ENCODE measurements around the gene SH3GLB2.
"Not testable (repeated sequence)": the region's sequence is repeated elsewhere in the genome, so short reads cannot be mapped to it uniquely, and the experiment has no call there.

The SH3GLB2 gene

DNA sequence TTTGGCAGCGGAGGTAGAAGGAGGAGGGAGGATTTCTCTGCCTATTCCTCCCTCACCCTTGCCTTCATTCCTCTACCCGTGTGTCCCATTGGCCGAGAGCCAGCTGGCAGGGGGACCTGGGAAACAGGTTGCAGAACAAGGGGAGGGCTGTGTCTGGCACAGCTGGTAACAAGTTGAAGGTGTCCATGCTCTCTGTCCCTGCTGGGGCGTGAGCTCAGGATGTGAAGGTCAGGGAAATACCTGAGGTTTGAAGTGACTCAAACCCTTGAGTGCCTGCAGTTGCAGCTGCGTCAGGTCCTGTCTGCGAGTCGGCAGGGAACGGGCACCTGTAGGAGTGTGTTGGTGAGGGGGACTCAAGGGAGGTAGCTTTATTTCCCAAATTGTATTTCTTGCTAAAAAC, 24.5 kb upstream of the SH3GLB2 start:
- no peak for DNase-seq

DNA sequence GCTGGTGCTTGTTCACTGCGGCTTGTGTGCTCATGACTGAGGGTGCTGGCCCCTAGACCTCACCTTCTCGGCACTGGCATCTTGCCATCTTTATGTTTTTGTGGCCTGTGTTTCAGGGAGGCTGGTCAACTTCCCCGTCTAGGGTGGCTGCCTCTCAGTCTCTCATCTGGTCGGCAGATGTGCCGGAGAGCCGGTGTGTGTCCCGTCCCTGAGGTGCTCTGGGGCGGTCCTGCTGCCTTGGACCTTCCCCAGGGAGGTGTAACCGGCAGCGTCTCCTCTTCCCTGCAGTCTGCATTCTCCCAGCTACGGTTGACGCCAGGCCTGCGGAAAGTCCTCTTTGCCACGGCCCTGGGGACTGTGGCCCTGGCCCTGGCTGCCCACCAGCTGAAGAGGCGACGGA, 13.9 kb upstream of the SH3GLB2 start:
- DNase-seq, result no peak

DNA sequence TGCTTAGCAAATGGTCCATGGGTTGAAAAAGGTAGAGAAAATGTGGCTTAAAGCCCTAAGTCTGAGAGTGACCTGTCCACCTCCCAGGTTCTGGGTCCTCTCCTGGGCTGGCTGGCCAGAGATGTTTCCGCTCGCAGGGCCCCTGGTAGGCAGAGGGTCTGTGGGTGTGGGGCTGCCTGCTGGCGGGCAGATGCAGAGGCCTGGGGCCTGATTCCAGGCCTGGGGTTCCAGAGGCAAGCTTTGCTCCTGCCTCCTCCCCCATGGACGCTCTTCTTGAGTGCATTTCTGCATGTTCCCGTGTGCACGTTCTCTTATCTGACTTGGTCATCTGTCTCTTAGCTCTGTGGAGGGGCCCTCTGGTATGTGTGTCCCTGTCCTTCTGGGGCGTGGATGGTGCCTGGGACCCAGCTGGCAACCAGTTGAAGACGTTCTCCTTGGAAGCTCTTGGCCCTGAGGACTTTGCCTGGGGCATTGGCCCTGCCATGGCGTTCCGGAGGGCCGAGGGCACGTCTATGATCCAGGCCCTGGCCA, 12.0 kb upstream of the SH3GLB2 start:
- DNase-seq, result no peak

DNA sequence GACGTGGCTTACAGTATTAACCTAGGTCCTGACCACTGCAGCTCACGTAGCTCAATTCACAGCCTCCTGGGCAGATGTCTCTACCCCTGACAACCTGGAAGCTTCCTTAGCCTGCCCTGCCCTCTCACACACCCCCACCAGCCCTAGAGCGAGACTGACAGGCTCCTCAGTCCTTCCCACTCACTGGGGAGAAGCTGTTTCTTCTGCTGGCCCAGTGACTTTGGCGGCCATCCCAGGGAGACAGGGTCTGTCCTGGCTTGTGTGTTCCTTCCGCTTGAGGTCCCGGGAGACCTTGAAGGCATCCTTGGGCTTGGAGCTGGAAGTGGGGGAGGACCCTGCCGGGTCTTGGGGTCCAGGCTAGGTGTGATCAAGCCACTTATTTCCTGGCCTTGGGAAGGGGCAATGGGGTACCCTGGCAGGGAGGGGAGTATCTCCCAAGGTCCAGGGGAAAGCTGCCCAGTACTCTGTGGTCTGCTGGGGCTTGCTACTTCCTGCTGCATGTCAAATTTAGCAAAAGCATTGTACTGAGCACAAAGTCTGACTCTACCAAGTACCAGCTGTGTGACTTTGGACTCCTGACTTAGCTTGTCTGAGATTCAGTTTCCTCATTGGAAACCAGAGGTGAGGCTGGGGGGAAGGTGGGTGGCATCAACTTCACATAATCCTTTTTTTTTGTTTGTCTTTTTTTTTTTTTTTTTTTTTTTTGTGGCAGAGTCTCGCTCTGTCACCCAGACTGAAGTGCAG, 10.2 kb upstream of the SH3GLB2 start:
- DNase-seq, result no peak

DNA sequence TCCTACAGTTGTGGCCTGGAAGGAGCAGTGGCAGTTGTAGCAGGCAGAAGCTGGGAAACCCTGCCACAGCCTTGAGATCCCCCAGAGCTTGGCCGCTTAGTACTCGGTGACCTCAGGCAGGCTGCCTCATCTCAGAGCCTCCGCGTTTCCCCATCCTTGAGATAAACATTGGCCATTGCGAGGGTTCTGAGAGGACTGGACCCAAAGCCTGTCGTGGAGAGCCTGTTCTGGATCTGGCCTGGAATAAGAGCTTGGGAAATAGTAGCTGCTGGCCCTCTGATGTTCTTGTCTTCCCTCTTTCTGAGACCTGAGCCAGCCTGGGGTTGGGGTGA, 9.6 kb upstream of the SH3GLB2 start:
- no peak for DNase-seq

DNA sequence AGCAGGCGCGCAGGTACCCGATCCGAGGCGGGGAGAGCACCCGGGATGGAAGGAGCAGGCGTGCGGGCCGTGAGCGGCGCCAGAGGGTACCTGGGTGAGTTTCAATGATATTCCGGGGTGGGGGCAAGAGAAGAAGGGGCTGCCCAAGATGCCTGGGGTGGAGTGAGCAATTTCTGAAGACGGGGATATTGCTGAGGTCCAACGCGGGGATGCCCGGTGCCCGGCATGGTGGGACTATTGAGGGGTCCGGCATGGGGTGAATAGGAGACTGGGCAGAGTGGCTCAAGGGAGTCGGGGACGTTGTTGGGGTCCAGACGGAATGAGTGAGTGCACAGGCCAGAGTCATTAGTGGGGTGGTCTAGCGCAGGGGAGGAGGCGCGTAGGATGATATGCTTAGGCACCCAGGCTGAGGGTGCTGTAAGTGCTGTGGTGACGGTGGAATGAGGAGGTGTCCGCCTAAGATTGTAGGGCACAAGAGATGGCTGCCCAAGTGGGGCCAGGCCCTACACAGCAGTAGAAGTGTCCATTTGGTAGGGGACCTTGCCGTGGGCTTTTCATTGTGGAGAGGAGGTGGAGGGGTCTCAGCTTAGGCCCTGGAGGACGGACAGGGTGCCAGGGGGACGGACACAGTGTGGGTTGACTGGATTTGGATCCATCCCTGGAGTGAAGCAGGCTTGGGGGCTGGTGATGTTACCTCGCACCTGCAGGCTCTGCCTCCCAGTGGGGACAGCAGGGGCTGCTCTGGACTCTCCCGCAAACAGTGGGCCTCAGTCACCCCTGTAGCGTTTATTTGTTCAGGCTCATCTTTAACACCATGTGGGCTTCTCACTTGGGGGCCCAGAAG, 9.0 kb upstream of the SH3GLB2 start:
- DNase-seq, result no peak

DNA sequence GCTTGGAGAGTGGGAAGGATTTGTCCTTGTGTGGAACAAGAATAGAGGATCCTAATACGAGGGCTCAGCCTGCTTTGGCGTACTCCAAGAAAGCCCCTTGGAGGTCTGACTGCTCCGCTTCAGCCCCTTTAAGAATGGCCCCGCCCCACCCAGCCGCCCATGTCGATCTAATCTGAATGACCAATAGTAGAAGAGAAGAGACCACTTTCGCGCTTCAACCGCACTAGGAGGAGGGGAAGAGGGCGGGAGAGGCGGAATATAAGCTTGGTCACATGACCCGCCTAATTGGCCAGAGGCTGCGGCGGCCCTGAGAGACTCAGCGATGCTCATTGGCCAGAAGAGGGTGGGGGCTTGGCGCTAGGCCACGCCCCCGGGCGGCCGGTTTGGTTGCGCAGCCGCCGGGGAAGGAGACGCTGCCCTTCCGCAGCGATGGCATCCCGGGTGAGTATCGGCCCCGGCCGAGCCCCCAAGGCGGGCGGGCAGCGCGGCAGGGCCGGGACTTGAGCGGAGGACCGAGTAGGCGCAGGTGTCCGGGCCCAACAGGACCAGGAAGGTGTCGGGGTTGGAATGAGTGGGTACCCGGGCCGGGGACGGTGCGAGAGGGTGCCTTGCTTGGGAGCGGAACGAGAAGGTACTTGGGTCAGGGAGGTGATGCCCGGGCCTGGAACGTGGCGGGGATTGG, 8.3 kb upstream of the SH3GLB2 start, which contains the start of gene MIGA2:
TSS of gene MIGA2 (plus strand) at position 386 of the 682 bp plus-strand sequence. CDS start 3,969 bp downstream, outside the sequence.
- peak; percentile 98 for DNase-seq

DNA sequence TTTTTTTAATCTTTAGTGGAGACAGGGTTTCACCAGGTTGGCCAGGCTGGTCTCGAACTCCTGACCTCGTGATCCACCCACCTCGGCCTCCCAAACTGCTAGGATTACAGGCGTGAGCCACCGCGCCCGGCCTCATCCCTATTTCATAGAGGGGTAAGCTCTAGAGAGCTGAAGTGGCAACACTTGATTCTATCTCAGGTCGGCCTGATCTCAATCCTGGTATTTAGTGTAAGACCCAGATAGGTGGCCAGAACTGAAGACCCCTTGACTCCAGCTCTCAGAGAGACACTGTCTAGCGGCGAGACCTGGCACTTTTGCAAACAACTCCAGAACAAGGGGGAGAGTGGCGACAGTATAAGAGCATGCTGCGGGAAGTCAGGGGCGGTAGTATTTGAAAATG, 7.7 kb upstream of the SH3GLB2 start:
- not testable (repeated sequence) for DNase-seq

DNA sequence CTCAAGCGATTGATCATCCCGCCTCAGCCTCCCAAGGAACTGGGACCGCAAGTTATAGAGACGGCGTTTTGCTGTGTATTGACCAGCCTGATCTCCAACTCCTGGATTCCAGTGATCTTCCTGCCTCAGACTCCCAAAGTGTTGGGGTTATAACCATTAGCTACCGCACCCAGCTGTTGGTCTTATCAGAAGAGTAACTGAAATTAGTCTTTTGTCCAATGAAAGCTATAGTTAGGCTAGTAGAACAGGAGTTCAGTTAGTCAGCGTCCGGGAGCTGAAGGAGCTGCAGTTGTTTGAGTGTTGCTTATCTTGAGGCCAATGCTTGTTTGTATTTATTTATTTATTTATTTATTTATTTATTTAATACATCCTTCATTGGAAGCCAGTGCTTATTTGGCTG, 5.1 kb upstream of the SH3GLB2 start:
- no peak for DNase-seq

DNA sequence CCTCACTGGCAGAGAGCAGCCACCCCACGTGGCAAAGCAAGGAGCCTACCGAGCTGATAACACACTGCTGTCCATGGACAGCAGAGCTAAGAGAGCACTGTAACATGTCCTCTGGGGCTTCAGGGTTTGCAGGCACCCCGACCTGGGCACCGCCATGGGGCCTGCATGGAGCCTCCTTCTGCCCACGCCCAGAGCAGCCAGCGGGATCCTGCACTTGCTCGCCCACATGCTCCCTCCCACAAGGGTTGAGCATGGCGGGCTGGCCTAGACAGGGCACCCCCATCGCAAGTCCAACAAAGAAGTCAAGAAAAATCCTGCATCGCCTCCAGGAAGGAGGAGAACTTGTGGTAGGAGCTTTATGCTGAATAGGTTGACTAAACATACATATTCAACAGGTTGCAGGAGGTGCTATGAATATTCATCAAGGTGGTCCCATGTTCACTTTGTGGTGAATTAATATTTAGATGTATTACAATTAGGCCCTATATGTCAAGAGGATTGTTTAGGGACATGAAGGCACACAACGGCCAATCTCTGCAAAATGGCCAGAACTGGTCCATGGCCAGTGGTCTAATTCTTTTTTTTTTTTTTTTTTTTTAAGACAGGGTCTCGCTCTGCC, 4.5 kb upstream of the SH3GLB2 start:
- DNase-seq, result no peak

DNA sequence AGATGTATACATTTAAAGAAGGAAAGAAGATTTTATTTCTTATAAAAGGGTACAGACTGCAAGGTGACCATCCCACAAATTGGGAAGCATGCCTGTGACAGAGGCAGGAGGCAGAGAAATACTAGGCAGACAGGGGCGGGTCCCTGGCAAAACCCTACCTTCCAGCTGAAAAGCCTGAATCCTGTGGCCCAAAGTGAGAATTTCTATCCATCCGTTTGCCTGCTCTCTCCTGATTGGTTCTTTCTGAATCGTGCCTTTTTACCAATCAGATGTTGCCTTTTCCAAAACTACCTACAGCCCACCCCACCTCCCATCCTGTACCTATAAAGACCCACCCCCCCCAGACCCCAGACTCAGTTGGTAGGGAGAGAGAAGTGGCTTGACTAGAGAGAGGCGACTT, 3.4 kb upstream of the SH3GLB2 start:
- no peak for DNase-seq

DNA sequence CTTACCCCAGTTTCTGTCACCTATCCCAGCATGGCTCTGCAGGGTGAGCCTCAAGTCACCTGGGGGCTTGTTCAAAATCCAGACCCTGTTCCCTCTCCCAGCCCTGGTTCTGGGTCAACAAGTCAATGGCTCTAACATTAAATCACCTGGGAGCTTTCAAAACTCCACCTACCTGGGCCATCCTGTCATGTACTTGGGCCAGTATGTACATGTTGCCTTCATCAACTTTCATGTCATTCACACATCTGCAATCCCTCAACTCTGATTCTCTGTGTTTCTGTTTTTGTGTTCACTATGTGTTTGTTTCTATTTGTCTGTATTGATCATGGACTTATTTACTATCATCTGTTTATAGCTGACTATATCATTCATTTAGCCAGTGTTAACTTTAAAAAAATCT, 2.1 kb upstream of the SH3GLB2 start:
- DNase-seq, result no peak

DNA sequence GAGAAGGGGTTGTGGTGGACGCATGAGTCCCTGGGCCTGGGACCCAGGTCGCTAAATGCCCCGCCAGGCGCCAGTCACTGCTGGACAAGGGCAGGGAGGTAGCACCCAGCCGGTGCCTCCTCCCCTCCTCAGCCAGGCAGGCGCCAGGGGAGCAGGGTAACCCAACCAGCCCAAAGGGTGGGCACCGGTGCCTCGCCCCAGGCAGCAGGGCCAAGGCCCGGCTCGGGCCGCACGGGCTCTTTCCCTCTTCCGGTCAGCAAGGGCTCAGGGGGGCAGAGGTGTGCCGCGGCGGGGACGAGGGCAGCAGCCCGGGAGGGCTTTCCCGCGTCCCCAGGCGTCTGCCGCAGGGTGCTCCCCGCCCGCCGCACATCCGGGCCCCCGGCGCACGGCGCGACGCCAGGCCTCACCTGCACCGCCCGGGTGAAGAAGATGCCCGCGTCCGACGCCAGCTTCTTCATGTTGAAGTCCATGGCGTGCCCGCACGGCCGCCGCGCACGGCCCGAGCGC, 393 bp downstream of the SH3GLB2 start:
- peak; percentile 71 for DNase-seq

DNA sequence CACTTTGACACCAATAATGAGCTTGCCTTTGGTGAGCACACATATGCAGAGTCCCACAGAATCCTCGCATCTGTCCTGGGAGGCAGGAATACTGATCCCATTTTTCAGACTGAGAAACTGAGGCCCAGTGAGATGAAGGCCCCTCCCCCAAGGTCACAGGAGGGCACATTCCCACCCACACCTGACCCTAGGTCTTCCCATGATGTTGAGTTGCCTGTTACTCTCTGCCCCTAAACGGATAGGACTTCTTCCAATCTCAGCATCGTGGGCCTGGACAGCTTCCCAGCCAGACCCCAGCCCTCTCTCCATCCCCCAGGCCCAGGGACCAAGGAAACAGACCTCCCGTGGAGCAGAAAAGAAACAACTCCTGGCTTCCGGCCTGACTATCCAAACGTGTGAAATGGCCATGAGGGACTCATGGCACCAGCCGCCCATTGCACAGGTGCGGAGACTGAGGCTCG, 877 bp downstream of the SH3GLB2 start:
- DNase-seq, result peak; percentile 25

DNA sequence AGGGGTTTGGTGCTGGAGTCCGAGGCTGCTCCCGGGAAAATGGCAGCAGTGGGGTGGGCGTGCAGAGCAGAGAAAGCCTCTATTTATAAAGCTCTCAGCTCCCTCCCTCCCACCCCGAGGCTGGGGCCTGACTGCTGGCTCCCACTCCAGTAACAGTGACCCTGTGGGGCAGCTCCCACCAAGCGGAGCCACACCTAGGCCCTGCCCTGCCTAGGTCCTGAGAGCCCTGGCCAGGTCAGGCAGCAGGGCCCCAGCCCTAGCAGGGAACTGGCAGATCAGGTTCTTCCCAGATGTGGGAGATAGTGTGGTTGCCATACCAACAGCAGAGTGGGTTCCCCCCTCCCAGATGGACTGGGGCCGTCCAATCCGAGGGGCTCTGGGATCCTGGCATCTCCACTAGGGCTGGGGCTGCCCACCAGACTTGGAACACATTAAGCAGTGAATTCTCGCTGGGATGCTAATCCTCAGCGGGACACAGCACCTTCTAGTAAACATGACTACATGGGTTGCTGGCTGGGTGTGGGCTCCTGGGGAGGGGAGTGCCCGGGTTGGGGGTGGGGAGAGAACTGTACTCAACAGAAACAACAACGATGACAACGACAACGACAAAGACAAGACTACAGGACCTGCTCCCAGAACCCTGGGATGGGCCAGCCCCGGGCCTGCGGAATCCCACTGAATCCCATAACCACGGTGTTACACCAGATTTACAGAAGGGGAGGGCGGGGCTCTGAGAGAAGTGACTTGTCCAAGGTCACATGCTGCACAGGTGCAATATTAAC, 1.5 kb downstream of the SH3GLB2 start:
- peak; percentile 17 for DNase-seq

DNA sequence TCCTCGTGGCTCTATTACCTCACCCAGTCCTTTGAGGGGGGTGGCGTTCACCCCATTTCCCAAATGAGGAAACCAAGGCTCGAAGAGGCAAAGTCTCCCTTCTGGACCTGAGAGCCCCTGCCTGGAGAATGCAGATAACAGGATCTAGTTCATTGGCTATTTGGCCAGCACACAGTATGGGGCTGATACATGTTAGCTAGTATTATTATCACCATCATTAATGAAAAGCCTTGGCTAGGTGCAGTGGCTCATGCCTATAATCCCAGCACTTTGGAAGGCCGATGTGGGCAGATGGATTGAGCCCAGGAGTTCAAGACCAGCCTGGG, 4.3 kb downstream of the SH3GLB2 start:
- DNase-seq, result no peak

DNA sequence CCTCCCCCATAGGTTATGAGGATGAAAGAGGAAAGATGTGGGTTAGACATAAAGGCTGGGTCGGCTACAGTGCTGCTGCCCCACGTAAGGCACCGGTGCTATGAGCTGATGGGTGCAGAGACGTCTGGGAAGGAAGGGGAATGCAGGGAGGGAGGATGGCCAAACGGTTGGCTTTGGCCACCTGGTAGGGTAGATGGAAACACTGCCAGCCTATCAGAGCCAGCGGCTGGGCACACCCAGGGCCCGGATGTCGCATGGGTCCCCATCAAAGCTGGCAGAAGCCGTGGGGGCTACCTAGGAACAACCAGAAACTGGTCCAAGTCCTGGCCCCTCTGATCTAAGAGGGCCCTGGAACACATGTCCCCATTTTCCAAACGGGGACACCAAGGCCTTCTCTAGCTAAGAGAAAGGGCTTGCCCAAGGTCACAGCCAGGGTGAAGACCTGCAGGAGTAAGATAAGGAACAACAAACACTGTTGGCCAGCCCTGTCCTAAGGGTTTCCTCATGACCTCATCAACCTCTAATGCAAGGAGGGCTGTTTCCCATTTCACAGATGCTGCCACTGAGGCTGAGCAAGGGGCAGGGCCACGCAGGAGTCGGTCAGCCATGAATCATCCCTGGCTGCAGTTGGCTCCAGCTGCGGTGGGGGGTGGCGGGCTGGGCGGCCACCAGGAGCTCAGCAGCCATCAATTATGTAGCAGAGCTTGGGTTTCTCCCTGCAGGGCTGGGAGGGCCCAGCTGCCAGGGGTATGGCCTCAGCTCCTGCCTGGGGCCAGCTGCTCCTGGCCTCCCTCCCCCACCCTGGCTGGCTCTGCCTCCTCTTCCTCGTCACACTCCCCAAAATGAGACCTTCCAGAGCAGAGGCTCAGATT, 4.9 kb downstream of the SH3GLB2 start:
- DNase-seq, result peak; percentile 78

DNA sequence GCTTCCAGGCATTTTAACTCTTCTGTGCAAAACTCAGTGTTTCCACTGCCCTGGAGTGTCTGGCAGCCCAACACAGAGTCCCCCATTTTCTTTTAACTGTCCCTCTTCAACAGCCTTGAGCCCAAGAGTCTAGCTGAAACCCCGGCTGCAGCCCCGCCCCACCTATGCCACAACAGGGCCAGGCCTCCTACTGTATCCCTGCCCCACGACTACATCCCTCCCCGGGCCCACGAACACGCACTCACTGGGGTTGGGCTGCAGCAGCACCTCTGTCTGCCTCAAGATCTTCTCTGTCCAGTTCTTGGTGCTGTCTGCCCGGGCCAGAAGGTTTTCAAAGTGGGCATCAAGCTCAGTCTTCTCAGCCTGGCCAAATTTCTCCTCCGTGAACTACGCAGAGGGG, 6.1 kb downstream of the SH3GLB2 start:
- no peak for DNase-seq

DNA sequence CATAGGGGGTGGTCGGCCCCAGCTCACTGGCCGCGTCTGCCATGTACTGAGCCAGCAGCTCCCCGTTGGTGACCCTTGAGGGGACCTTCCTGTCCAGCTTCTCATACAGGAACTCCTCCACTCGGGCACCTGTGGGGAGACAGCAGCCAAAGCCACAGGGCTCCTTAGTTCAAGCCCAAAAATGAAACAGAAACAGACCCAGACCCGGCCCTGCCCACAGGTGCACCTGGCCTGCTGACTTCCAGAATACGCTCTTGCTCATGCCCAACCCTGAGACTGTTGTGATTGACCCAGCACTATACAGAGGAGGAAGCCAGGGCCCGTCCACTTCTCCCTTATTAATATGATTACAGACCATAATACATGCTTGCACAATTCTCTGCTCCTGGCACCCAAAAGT, 7.0 kb downstream of the SH3GLB2 start:
- DNase-seq, result no peak

DNA sequence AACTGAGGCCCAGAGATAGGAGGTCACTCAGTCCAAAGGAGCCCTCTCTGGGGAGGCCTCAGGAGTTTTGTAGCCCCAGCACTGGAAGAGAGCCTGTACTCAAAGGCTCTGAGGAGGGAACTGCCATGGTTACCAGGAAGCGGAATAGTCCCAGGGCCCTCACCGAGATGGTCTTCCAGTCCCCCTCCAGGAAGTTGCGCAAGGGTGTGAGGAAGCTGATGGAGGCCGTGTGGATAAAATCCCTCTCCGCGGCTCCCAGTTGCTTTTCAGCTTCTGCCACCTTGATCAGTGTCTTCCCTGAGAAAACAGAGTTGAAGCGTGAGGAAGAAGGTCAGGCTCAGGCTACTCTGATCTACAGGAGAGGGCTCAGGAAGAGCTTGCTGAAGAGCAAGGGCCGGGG, 13.5 kb downstream of the SH3GLB2 start:
- DNase-seq, result no peak

DNA sequence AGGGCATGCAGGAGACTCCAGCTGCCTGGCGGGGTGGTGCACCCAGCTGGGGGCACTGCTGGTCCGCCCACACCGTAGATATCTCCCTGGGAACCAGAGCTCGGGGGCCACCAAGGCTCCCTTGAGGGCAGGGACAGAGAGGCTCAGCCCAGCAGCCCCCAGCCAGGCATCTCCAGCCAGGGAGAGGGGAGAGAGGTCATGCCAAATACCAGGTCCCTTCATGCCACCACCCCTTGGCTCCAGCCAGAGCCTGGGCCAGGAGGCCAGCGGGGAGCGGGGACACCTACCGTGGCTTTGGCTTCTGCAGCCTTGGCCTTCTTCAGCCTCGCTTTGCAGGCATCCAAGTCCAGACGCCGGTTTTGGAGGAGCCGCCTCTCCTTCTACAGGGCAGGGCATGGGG, 14.0 kb downstream of the SH3GLB2 start:
- no peak for DNase-seq

Measured in NCI-H146 (cell line).